Neural progenitor cell (in vitro differentiated cells): ENCODE measurements around the gene MT1M. TPM values are rescaled to one million over a fixed set of nuclear protein-coding genes. Genes with fewer than 3 reads are reported as not detected.

Source experiments
- DNase-seq: peaks from one replicate; pipeline ENCODE4 v3.0.0-alpha.2; 2016; ENCODE audit warnings: low spot score
- H2AFZ ChIP-seq: fragments of 200-600 bp; sonication (generic); replicated peaks from 2 replicates; pipeline ENCODE4 v1.6.1; 2016; ENCODE audit warnings: antibody characterized with exemption
- H3F3A ChIP-seq: fragments of 200-600 bp; sonication (generic); 2 replicates; pipeline ENCODE4 v1.6.1; 2016; ENCODE audit warnings: antibody characterized with exemption, low read depth
- H3K27ac ChIP-seq: fragments of 200-600 bp; sonication (generic); 2 replicates; pipeline ENCODE4 v1.5.1; 2016; ENCODE audit warnings: mild to moderate bottlenecking
- H3K27me3 ChIP-seq: fragments of 200-600 bp; sonication (generic); 2 replicates; pipeline ENCODE4 v1.6.1; 2016; ENCODE audit warnings: mild to moderate bottlenecking, moderate library complexity
- H3K36me3 ChIP-seq: fragments of 200-600 bp; sonication (generic); 2 replicates; pipeline ENCODE4 v1.5.1; 2016
- H3K4me1 ChIP-seq: fragments of 200-600 bp; sonication (generic); 2 replicates; pipeline ENCODE4 v1.6.1; 2016; ENCODE audit warnings: mixed run types
- H3K4me2 ChIP-seq: fragments of 200-600 bp; sonication (generic); 2 replicates; pipeline ENCODE4 v1.6.1; 2016
- H3K4me3 ChIP-seq: fragments of 200-600 bp; sonication (generic); 2 replicates; pipeline ENCODE4 v1.5.1; 2016
- H3K79me2 ChIP-seq: fragments of 200-600 bp; sonication (generic); 2 replicates; pipeline ENCODE4 v1.6.1; 2016; ENCODE audit warnings: low read depth
- H3K9ac ChIP-seq: fragments of 200-600 bp; sonication (generic); 2 replicates; pipeline ENCODE4 v1.6.1; 2016
- H3K9me3 ChIP-seq: fragments of 200-600 bp; sonication (generic); 2 replicates; pipeline ENCODE4 v1.5.1; 2016; ENCODE audit warnings: low read depth
- H4K20me1 ChIP-seq: fragments of 200-600 bp; sonication (generic); 2 replicates; pipeline ENCODE4 v1.6.1; 2016; ENCODE audit warnings: low read depth
- H3K27ac Mint-ChIP-seq: 3 replicates; pipeline ENCODE4 v1.8.0; 2021; ENCODE audit warnings: mixed read lengths
- H3K27me3 Mint-ChIP-seq: 2 replicates; pipeline ENCODE4 v1.8.0; 2022; ENCODE audit warnings: low read depth, mild to moderate bottlenecking, inconsistent platforms, moderate library complexity, mixed read lengths; ENCODE audit not compliant: insufficient read depth
- H3K36me3 Mint-ChIP-seq: 3 replicates; pipeline ENCODE4 v1.8.0; 2021; ENCODE audit warnings: mixed read lengths
- H3K4me1 Mint-ChIP-seq: 3 replicates; pipeline ENCODE4 v1.8.0; 2021; ENCODE audit warnings: mixed read lengths
- H3K4me3 Mint-ChIP-seq: 3 replicates; pipeline ENCODE4 v1.8.0; 2021; ENCODE audit warnings: mild to moderate bottlenecking, moderate library complexity, mixed read lengths
- H3K9me3 Mint-ChIP-seq: 3 replicates; pipeline ENCODE4 v1.8.0; 2020; ENCODE audit warnings: mixed read lengths
- EZH2 ChIP-seq: fragments of 200-600 bp; sonication (generic); IDR thresholded peaks from 2 replicates; pipeline ENCODE4 v1.6.1; 2017; ENCODE audit warnings: antibody characterized with exemption, mild to moderate bottlenecking, moderate library complexity
- EZH2phosphoT487 ChIP-seq: fragments of 200-600 bp; sonication (generic); IDR thresholded peaks from 2 replicates; pipeline ENCODE4 v1.6.1; 2017; ENCODE audit warnings: antibody characterized with exemption
- total RNA-seq: library from RNA; depleted of rRNA; stranded (reverse); fragments of >200 nt; gene quantifications from 2 replicates; pipeline ENCODE4 v1.2.3, GENCODE V29; 2015; ENCODE audit warnings: low replicate concordance
- TF ChIP-seq, protein P1 (sequence below): fragments of 200-600 bp; sonication (generic); IDR thresholded peaks from 2 replicates; pipeline ENCODE4 v1.5.1; 2017; ENCODE audit warnings: antibody characterized with exemption, mild to moderate bottlenecking

The MT1M gene
- total RNA-seq, 1 donor from 2014 or later = not detected

DNA sequence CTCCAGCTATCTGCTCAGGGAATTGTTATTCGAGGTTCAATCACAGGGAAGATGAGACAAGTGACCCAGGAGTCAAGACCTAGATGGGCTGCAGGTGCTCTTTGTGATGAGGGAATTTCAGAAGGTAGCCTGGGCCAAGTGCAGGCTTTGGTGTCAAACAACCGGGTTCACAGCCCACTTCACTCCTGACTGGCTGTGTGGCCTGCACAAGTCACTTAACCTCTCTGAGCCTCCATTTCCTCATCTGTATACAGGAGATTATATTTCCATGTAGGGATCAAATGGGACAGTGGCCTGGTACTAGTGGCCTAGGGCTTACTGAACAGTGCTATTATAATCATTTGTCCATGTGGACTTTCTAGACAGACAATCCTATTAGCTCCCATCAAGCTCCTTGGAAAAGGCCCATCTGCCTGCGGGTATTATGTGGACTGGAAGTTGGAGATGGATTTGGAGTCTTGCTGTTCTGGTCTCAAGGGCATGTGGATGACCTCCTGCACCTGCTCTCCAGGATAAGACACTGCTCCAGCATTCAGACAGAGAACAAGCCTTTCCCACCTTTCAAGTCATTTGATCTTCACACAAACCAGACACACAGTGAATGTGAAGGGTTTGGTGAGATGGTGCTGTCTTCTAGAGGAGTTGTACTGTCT, 46.7 kb downstream of the MT1M start:
- Histone ChIP-seq H2AFZ (no peak overlapping the region), H3K4me2 (no peak overlapping the region), H3K79me2 (no peaks in the 10 kb centered on the region), H4K20me1 (no peaks in the 10 kb centered on the region), H3K9me3 (no peaks in the 10 kb centered on the region), H3K9ac (no peak overlapping the region), H3F3A (peaks cover 18% of the 10 kb centered on the region), H3K27me3 (peaks cover 99% of the 10 kb centered on the region), H3K4me1 (peaks cover 5% of the 10 kb centered on the region), H3K36me3 (no peaks in the 10 kb centered on the region), H3K27ac (no peak overlapping the region), H3K4me3 (no peak overlapping the region)
- no peak for DNase-seq
- H3K27me3 Mint-ChIP-seq = peaks cover 27% of the 10 kb centered on the region
- H3K4me3 Mint-ChIP-seq = no peak overlapping the region
- H3K9me3 Mint-ChIP-seq = no peaks in the 10 kb centered on the region
- TF ChIP-seq EZH2 (no peak), EZH2phosphoT487 (no peak)
- TF ChIP-seq, protein P1, sequence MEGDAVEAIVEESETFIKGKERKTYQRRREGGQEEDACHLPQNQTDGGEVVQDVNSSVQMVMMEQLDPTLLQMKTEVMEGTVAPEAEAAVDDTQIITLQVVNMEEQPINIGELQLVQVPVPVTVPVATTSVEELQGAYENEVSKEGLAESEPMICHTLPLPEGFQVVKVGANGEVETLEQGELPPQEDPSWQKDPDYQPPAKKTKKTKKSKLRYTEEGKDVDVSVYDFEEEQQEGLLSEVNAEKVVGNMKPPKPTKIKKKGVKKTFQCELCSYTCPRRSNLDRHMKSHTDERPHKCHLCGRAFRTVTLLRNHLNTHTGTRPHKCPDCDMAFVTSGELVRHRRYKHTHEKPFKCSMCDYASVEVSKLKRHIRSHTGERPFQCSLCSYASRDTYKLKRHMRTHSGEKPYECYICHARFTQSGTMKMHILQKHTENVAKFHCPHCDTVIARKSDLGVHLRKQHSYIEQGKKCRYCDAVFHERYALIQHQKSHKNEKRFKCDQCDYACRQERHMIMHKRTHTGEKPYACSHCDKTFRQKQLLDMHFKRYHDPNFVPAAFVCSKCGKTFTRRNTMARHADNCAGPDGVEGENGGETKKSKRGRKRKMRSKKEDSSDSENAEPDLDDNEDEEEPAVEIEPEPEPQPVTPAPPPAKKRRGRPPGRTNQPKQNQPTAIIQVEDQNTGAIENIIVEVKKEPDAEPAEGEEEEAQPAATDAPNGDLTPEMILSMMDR = no peak
- peaks cover 22% of the 10 kb centered on the region for H3K4me1 Mint-ChIP-seq
- H3K36me3 Mint-ChIP-seq = no peaks in the 10 kb centered on the region
- H3K27ac Mint-ChIP-seq = no peak overlapping the region

DNA sequence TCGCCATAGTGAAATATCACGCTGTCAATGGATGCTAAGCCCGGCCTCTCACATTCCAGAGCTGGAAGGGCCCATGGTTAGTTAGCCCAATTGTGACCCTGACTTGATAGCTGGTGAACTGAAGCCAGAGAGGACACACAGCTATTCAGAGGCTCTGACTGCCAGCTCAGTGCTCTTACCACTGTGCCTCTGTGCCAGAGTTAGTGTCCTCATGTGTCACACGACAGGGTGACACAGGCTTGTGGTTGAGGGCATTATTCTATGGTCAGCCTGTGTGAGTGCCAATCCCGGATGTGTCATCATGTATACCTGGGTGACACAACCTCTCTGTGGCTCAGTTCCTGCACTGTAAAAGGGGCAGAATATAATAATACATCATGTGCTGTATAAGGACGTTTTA, 47.4 kb downstream of the MT1M start:
- H3K4me3 ChIP-seq = no peak overlapping the region
- TF ChIP-seq, protein P1 = no peak
- TF ChIP-seq EZH2phosphoT487 = no peak
- no peak for TF ChIP-seq EZH2
- H3K27me3 Mint-ChIP-seq = peaks cover 24% of the 10 kb centered on the region
- no peak overlapping the region for H3K4me3 Mint-ChIP-seq
- H3K36me3 ChIP-seq = no peaks in the 10 kb centered on the region
- peaks cover 22% of the 10 kb centered on the region for H3K4me1 Mint-ChIP-seq
- no peaks in the 10 kb centered on the region for H3K9me3 Mint-ChIP-seq
- peaks cover 18% of the 10 kb centered on the region for H3F3A ChIP-seq
- H3K9me3 ChIP-seq = no peaks in the 10 kb centered on the region
- H3K27ac ChIP-seq = no peak overlapping the region
- no peaks in the 10 kb centered on the region for H4K20me1 ChIP-seq
- H3K27ac Mint-ChIP-seq = no peak overlapping the region
- no peaks in the 10 kb centered on the region for H3K79me2 ChIP-seq
- H3K4me2 ChIP-seq = no peak overlapping the region
- no peaks in the 10 kb centered on the region for H3K36me3 Mint-ChIP-seq
- peaks cover 5% of the 10 kb centered on the region for H3K4me1 ChIP-seq
- peaks cover 99% of the 10 kb centered on the region for H3K27me3 ChIP-seq
- no peak for DNase-seq
- no peak overlapping the region for H3K9ac ChIP-seq
- no peak overlapping the region for H2AFZ ChIP-seq

DNA sequence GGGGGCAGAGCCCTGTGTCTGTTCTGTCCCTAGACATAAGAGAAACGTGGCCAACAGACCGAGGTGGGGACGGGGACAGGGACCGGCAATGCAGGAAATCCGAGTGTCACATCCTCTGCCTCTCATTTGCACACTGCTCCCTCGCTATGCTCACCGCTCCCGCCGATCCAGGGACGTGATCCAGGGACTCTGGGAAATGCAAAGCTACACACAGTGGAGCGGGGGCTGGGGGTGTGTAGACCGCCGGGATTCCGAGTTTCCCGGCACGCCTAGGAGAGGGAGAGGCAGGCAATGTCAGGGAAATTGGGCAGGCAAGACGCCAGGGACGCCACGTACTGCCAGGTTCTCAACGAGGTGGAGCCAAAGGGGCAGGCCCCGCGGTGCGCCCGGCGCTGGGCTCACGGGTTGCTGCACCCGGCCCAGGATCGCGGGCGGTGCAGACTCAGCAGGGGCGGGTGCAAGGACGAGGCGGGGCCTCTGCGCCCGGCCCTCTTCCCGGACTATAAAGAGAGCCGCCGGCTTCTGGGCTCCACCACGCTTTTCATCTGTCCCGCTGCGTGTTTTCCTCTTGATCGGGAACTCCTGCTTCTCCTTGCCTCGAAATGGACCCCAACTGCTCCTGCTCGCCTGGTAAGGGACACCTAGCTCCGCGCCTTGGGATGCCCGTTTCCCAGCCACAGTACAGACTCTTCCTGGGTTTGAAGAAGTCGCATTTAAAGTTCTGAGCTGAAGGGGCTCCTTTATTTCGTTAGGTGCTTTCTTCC, 49.7 kb downstream of the MT1M start, which contains the start of gene MT1X:
Gene MT1X, plus strand, starts transcription at position 532 of the 764 bp plus-strand sequence. Its CDS starts 71 bp downstream, at position 603.
- Histone ChIP-seq H3K9ac (no peak within 1 kb of the TSS), H3K4me1 (peaks cover 5% of the 10 kb centered on the region), H3K4me3 (peak within 1 kb of the TSS; percentile 58), H2AFZ (peak within 1 kb of the TSS; percentile 90), H3K79me2 (no peaks in the 10 kb centered on the region), H3K36me3 (no peaks in the 10 kb centered on the region), H3K27me3 (peaks cover 76% of the 10 kb centered on the region), H3F3A (peaks cover 5% of the 10 kb centered on the region), H3K27ac (no peak within 1 kb of the TSS), H3K4me2 (peak within 1 kb of the TSS; percentile 93), H4K20me1 (no peaks in the 10 kb centered on the region), H3K9me3 (no peaks in the 10 kb centered on the region)
- no peak within 1 kb of the TSS for H3K27ac Mint-ChIP-seq
- H3K27me3 Mint-ChIP-seq = peaks cover 14% of the 10 kb centered on the region
- peaks cover 7% of the 10 kb centered on the region for H3K9me3 Mint-ChIP-seq
- peak; percentile 80 for DNase-seq
- peaks cover 22% of the 10 kb centered on the region for H3K4me1 Mint-ChIP-seq
- peaks cover 3% of the 10 kb centered on the region for H3K36me3 Mint-ChIP-seq
- peak within 1 kb of the TSS; percentile 89 for H3K4me3 Mint-ChIP-seq
- TF ChIP-seq EZH2 (no peak), EZH2phosphoT487 (peak; percentile 46)
